Measurements from ENCODE around the gene PSMD3.

PSMD3 gene

GRCh38 chr17:40041196-40041595 is 60.6 kb downstream of the PSMD3 start:
- in situ Hi-C loops (cut with MboI; ENCODE audit: low sequenced_read_pairs, unreplicated experiment): no loop called here
- DNase-seq (ENCODE audit: low spot score): no peak
- TF ChIP-seq, protein P1, sequence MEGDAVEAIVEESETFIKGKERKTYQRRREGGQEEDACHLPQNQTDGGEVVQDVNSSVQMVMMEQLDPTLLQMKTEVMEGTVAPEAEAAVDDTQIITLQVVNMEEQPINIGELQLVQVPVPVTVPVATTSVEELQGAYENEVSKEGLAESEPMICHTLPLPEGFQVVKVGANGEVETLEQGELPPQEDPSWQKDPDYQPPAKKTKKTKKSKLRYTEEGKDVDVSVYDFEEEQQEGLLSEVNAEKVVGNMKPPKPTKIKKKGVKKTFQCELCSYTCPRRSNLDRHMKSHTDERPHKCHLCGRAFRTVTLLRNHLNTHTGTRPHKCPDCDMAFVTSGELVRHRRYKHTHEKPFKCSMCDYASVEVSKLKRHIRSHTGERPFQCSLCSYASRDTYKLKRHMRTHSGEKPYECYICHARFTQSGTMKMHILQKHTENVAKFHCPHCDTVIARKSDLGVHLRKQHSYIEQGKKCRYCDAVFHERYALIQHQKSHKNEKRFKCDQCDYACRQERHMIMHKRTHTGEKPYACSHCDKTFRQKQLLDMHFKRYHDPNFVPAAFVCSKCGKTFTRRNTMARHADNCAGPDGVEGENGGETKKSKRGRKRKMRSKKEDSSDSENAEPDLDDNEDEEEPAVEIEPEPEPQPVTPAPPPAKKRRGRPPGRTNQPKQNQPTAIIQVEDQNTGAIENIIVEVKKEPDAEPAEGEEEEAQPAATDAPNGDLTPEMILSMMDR (IDR thresholded peaks at IDR 0.05; ENCODE audit: borderline replicate concordance, control extremely low read depth, extremely low read depth, insufficient read depth, missing control alignments): no peak

All from GM13976 (cell line).